ENCODE measurements around the gene GNAI1.

DNA sequence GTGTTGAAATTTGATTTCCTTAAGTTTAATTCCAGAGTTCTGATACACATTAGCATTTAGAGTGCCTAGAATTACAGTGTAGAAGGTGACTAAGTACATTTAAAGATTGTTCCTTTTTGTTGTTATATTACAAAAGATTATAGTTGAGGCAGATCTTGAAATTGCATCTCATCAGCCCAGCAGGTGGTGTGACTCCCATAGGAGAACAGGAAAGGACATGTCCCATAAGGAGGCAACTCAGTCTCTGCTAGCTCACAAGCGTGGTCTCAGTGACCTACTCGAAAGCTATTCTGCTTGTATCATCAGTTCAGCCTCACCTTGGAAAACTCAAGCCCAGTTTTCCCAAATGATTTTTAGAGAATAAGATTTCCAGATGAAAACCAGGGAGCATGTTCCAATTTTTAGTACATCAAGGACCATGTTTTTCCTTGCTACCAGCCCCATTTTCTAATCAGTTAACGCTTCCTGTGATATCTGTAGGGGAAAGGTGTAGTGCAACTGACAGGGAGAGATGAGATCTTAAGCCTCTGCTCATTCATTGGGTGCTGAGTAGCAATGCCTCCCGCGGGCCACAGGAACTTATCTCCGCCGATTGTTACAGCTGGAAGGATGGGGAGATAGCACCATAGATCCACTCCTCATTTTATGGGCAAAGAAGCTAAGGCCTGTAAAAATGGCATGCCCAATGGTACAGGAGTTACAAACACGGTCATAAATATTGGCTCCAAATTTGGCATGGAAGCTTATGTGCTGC, 1.1 kb upstream of the GNAI1 start:
- no peak for TF ChIP-seq ZFP36 (IDR thresholded peaks at IDR 0.05; ENCODE audit: borderline replicate concordance, partially characterized antibody)
- no peak for TF ChIP-seq POLR2A (IDR thresholded peaks at IDR 0.05; ENCODE audit: low read length)
- TF ChIP-seq, protein P1, sequence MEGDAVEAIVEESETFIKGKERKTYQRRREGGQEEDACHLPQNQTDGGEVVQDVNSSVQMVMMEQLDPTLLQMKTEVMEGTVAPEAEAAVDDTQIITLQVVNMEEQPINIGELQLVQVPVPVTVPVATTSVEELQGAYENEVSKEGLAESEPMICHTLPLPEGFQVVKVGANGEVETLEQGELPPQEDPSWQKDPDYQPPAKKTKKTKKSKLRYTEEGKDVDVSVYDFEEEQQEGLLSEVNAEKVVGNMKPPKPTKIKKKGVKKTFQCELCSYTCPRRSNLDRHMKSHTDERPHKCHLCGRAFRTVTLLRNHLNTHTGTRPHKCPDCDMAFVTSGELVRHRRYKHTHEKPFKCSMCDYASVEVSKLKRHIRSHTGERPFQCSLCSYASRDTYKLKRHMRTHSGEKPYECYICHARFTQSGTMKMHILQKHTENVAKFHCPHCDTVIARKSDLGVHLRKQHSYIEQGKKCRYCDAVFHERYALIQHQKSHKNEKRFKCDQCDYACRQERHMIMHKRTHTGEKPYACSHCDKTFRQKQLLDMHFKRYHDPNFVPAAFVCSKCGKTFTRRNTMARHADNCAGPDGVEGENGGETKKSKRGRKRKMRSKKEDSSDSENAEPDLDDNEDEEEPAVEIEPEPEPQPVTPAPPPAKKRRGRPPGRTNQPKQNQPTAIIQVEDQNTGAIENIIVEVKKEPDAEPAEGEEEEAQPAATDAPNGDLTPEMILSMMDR (IDR thresholded peaks at IDR 0.05), result no peak
- TF ChIP-seq MYC (IDR thresholded peaks at IDR 0.05; ENCODE audit: borderline replicate concordance, low read length), result no peak
- no peak for TF ChIP-seq JUNB (IDR thresholded peaks at IDR 0.05)

All from A549 (cell line).